ENCODE results near the gene COL7A1. TPM values are rescaled to one million over a fixed set of nuclear protein-coding genes. Genes with fewer than 3 reads are reported as not detected.

The COL7A1 gene
- total RNA-seq, 1 donor from 2014 or later = 2.1 TPM

- Histone ChIP-seq H3K36me3 (ENCODE audit: control insufficient read depth in 3 of 3, insufficient read depth in 3 of 3, low read length in 3 of 3) (no peaks in the 10 kb centered on the region), H3K27me3 (ENCODE audit: control insufficient read depth in 3 of 3, insufficient read depth in 3 of 3, low read length in 3 of 3) (no peaks in the 10 kb centered on the region), H3K9me3 (ENCODE audit: control insufficient read depth in 3 of 3, low read length in 3 of 3) (no peaks in the 10 kb centered on the region), H3K9ac (ENCODE audit: low read depth in 1 of 3, low read length in 3 of 3) (peak overlapping the region; percentile 66 to 83 (median 71)), H3K27ac (ENCODE audit: low read depth, low read length) (peak overlapping the region; percentile 84), H3K4me1 (ENCODE audit: control insufficient read depth in 3 of 3, insufficient read depth in 3 of 3, low read length in 3 of 3) (peaks cover 47 to 58% (median 55%) of the 10 kb centered on the region in 3 donors), H3K4me3 (ENCODE audit: low read length in 3 of 3) (peak overlapping the region; percentile 61 to 76 (median 71))
These were observed 34.5 kb downstream of the COL7A1 start for GRCh38 chr3:48560648-48561018.

- Histone ChIP-seq H3K27ac (ENCODE audit: low read depth, low read length) (peak overlapping the region; percentile 84), H3K4me1 (ENCODE audit: control insufficient read depth in 3 of 3, insufficient read depth in 3 of 3, low read length in 3 of 3) (peaks cover 47 to 61% (median 55%) of the 10 kb centered on the region in 3 donors), H3K9me3 (ENCODE audit: control insufficient read depth in 3 of 3, low read length in 3 of 3) (no peaks in the 10 kb centered on the region), H3K27me3 (ENCODE audit: control insufficient read depth in 3 of 3, insufficient read depth in 3 of 3, low read length in 3 of 3) (no peaks in the 10 kb centered on the region), H3K4me3 (ENCODE audit: low read length in 3 of 3) (no peak overlapping the region), H3K36me3 (ENCODE audit: control insufficient read depth in 3 of 3, insufficient read depth in 3 of 3, low read length in 3 of 3) (no peaks in the 10 kb centered on the region), H3K9ac (ENCODE audit: low read depth in 1 of 3, low read length in 3 of 3) (peak overlapping the region in 1 of 3 donors; percentile 83)
These were observed 36.5 kb downstream of the COL7A1 start for GRCh38 chr3:48558493-48559134.

GRCh38 chr3:48556796-48557626 is 38.1 kb downstream of the COL7A1 start, which contains the start of gene PFKFB4:
PFKFB4 (minus strand) TSS chr3:48556803; CDS start chr3:48556777, 26 bp downstream.
- peaks cover 47 to 58% (median 54%) of the 10 kb centered on the region in 3 donors for H3K4me1 ChIP-seq (ENCODE audit: control insufficient read depth in 3 of 3, insufficient read depth in 3 of 3, low read length in 3 of 3)

GRCh38 chr3:48555949-48556795 is 39.0 kb downstream of the COL7A1 start:
- Histone ChIP-seq H3K4me1 (ENCODE audit: control insufficient read depth in 3 of 3, insufficient read depth in 3 of 3, low read length in 3 of 3) (peaks cover 44 to 49% (median 46%) of the 10 kb centered on the region in 3 donors), H3K27ac (ENCODE audit: low read depth, low read length) (no peak overlapping the region), H3K9ac (ENCODE audit: low read depth in 1 of 3, low read length in 3 of 3) (peak overlapping the region in 2 of 3 donors; percentile 50 to 65)

More at GRCh38 chr3:48556796-48557626, 38.1 kb downstream of the COL7A1 start, which contains the start of gene PFKFB4:
- no peak within 1 kb of the TSS for H3K27ac ChIP-seq (ENCODE audit: low read depth, low read length)
- peak within 1 kb of the TSS; percentile 47 to 74 (median 65) for H3K9ac ChIP-seq (ENCODE audit: low read depth in 1 of 3, low read length in 3 of 3)
- no peaks in the 10 kb centered on the region for H3K27me3 ChIP-seq (ENCODE audit: control insufficient read depth in 3 of 3, insufficient read depth in 3 of 3, low read length in 3 of 3)
- H3K36me3 ChIP-seq (ENCODE audit: control insufficient read depth in 3 of 3, insufficient read depth in 3 of 3, low read length in 3 of 3) = no peaks in the 10 kb centered on the region
- no peaks in the 10 kb centered on the region for H3K9me3 ChIP-seq (ENCODE audit: control insufficient read depth in 3 of 3, low read length in 3 of 3)
- peak within 1 kb of the TSS; percentile 76 to 85 (median 77) for H3K4me3 ChIP-seq (ENCODE audit: low read length in 3 of 3)

GRCh38 chr3:48555231-48555948 is 39.7 kb downstream of the COL7A1 start:
- Histone ChIP-seq H3K27me3 (ENCODE audit: control insufficient read depth in 3 of 3, insufficient read depth in 3 of 3, low read length in 3 of 3) (no peaks in the 10 kb centered on the region), H3K27ac (ENCODE audit: low read depth, low read length) (no peak overlapping the region), H3K4me3 (ENCODE audit: low read length in 3 of 3) (no peak overlapping the region), H3K36me3 (ENCODE audit: control insufficient read depth in 3 of 3, insufficient read depth in 3 of 3, low read length in 3 of 3) (no peaks in the 10 kb centered on the region), H3K9ac (ENCODE audit: low read depth in 1 of 3, low read length in 3 of 3) (no peak overlapping the region), H3K4me1 (ENCODE audit: control insufficient read depth in 3 of 3, insufficient read depth in 3 of 3, low read length in 3 of 3) (peaks cover 37 to 42% (median 39%) of the 10 kb centered on the region in 3 donors), H3K9me3 (ENCODE audit: control insufficient read depth in 3 of 3, low read length in 3 of 3) (no peaks in the 10 kb centered on the region)

More at GRCh38 chr3:48555949-48556795, 39.0 kb downstream of the COL7A1 start:
- Histone ChIP-seq H3K9me3 (ENCODE audit: control insufficient read depth in 3 of 3, low read length in 3 of 3) (no peaks in the 10 kb centered on the region), H3K4me3 (ENCODE audit: low read length in 3 of 3) (peak overlapping the region; percentile 56 to 73 (median 65)), H3K27me3 (ENCODE audit: control insufficient read depth in 3 of 3, insufficient read depth in 3 of 3, low read length in 3 of 3) (no peaks in the 10 kb centered on the region), H3K36me3 (ENCODE audit: control insufficient read depth in 3 of 3, insufficient read depth in 3 of 3, low read length in 3 of 3) (no peaks in the 10 kb centered on the region)

- no peaks in the 10 kb centered on the region for H3K36me3 ChIP-seq (ENCODE audit: control insufficient read depth in 3 of 3, insufficient read depth in 3 of 3, low read length in 3 of 3)
- no peaks in the 10 kb centered on the region for H3K9me3 ChIP-seq (ENCODE audit: control insufficient read depth in 3 of 3, low read length in 3 of 3)
- no peak overlapping the region for H3K4me3 ChIP-seq (ENCODE audit: low read length in 3 of 3)
- H3K4me1 ChIP-seq (ENCODE audit: control insufficient read depth in 3 of 3, insufficient read depth in 3 of 3, low read length in 3 of 3) = peaks cover 25 to 29% (median 26%) of the 10 kb centered on the region in 3 donors
- H3K9ac ChIP-seq (ENCODE audit: low read depth in 1 of 3, low read length in 3 of 3) = no peak overlapping the region
- H3K27ac ChIP-seq (ENCODE audit: low read depth, low read length) = no peak overlapping the region
- H3K27me3 ChIP-seq (ENCODE audit: control insufficient read depth in 3 of 3, insufficient read depth in 3 of 3, low read length in 3 of 3) = no peaks in the 10 kb centered on the region
These were observed 41.0 kb downstream of the COL7A1 start for GRCh38 chr3:48553886-48554845.

GRCh38 chr3:48553361-48553760 is 41.8 kb downstream of the COL7A1 start:
- H3K27me3 ChIP-seq (ENCODE audit: control insufficient read depth in 3 of 3, insufficient read depth in 3 of 3, low read length in 3 of 3) = no peaks in the 10 kb centered on the region
- H3K9me3 ChIP-seq (ENCODE audit: control insufficient read depth in 3 of 3, low read length in 3 of 3) = no peaks in the 10 kb centered on the region
- H3K4me1 ChIP-seq (ENCODE audit: control insufficient read depth in 3 of 3, insufficient read depth in 3 of 3, low read length in 3 of 3) = peaks cover 21 to 24% (median 21%) of the 10 kb centered on the region in 3 donors
- H3K36me3 ChIP-seq (ENCODE audit: control insufficient read depth in 3 of 3, insufficient read depth in 3 of 3, low read length in 3 of 3) = no peaks in the 10 kb centered on the region
- no peak overlapping the region for H3K27ac ChIP-seq (ENCODE audit: low read depth, low read length)
- H3K4me3 ChIP-seq (ENCODE audit: low read length in 3 of 3) = no peak overlapping the region
- H3K9ac ChIP-seq (ENCODE audit: low read depth in 1 of 3, low read length in 3 of 3) = no peak overlapping the region

GRCh38 chr3:48552111-48552951 is 42.8 kb downstream of the COL7A1 start:
- no peak overlapping the region for H3K27ac ChIP-seq (ENCODE audit: low read depth, low read length)
- H3K36me3 ChIP-seq (ENCODE audit: control insufficient read depth in 3 of 3, insufficient read depth in 3 of 3, low read length in 3 of 3) = peaks cover 0 to 2% (median 0%) of the 10 kb centered on the region in 3 donors
- H3K27me3 ChIP-seq (ENCODE audit: control insufficient read depth in 3 of 3, insufficient read depth in 3 of 3, low read length in 3 of 3) = no peaks in the 10 kb centered on the region
- H3K4me3 ChIP-seq (ENCODE audit: low read length in 3 of 3) = no peak overlapping the region
- H3K9me3 ChIP-seq (ENCODE audit: control insufficient read depth in 3 of 3, low read length in 3 of 3) = no peaks in the 10 kb centered on the region
- no peak overlapping the region for H3K9ac ChIP-seq (ENCODE audit: low read depth in 1 of 3, low read length in 3 of 3)
- H3K4me1 ChIP-seq (ENCODE audit: control insufficient read depth in 3 of 3, insufficient read depth in 3 of 3, low read length in 3 of 3) = peaks cover 13 to 16% (median 14%) of the 10 kb centered on the region in 3 donors
